Measurements from ENCODE around the gene MED19.
"Not testable (repeated sequence)": the region's sequence is repeated elsewhere in the genome, so short reads cannot be mapped to it uniquely, and the experiment has no call there.

MED19 gene

GRCh38 chr11:57711414-57712255 is at the start of gene MED19:
TSS of gene MED19 (minus strand) at chr11:57712215. CDS start at chr11:57712179, 36 bp downstream.
- FAIRE-seq: no peak

GRCh38 chr11:57758174-57758573 is 46.2 kb upstream of the MED19 start:
- FAIRE-seq: no peak

GRCh38 chr11:57752954-57753353 is 40.9 kb upstream of the MED19 start:
- no peak for FAIRE-seq

GRCh38 chr11:57751676-57752253 is 39.8 kb upstream of the MED19 start, which contains the start of gene BTBD18:
TSS of gene BTBD18 (minus strand) at chr11:57751819. CDS start at chr11:57751188, 631 bp downstream.
- FAIRE-seq: peak; percentile 61

- no peak for FAIRE-seq
These were observed 39.2 kb upstream of the MED19 start for GRCh38 chr11:57751176-57751575.

- FAIRE-seq: no peak
These were observed 34.9 kb upstream of the MED19 start for GRCh38 chr11:57746920-57747319.

- no peak for FAIRE-seq
These were observed 33.2 kb upstream of the MED19 start for GRCh38 chr11:57745206-57745605.

GRCh38 chr11:57744357-57744756 is 32.3 kb upstream of the MED19 start:
- no peak for FAIRE-seq

GRCh38 chr11:57742087-57742452 is 30.1 kb upstream of the MED19 start:
- no peak for FAIRE-seq

- peak; percentile 24 for FAIRE-seq
These were observed 29.4 kb upstream of the MED19 start, which contains the start of gene SELENOH for GRCh38 chr11:57741132-57742086. TSS of gene SELENOH (plus strand) at chr11:57741491. CDS start at chr11:57741596, 105 bp downstream.

GRCh38 chr11:57735619-57736298 is 23.7 kb upstream of the MED19 start:
- no peak for FAIRE-seq

GRCh38 chr11:57732661-57733060 is 20.6 kb upstream of the MED19 start:
- FAIRE-seq: no peak

GRCh38 chr11:57729479-57729878 is 17.5 kb upstream of the MED19 start:
- FAIRE-seq: no peak

- no peak for FAIRE-seq
These were observed 16.8 kb upstream of the MED19 start for GRCh38 chr11:57728829-57729228.

GRCh38 chr11:57727185-57727584 is 15.2 kb upstream of the MED19 start:
- no peak for FAIRE-seq

GRCh38 chr11:57716726-57717125 is 4.7 kb upstream of the MED19 start:
- not testable (repeated sequence) for FAIRE-seq

- FAIRE-seq: no peak
These were observed 1.8 kb upstream of the MED19 start for GRCh38 chr11:57713835-57714234.

- peak; percentile 100 for FAIRE-seq
These were observed 488 bp upstream of the MED19 start, which contains the start of gene TMX2 for GRCh38 chr11:57712256-57713150. TSS of gene TMX2 (plus strand) at chr11:57712593. CDS start at chr11:57712619, 26 bp downstream.

GRCh38 chr11:57709802-57710367 is 2.1 kb downstream of the MED19 start:
- FAIRE-seq: no peak

- not testable (repeated sequence) for FAIRE-seq
These were observed 6.6 kb downstream of the MED19 start for GRCh38 chr11:57705432-57705831.

- FAIRE-seq: no peak
These were observed 7.1 kb downstream of the MED19 start for GRCh38 chr11:57704932-57705331.
